Upper lobe of left lung (tissue), 6 donors: Measurements from ENCODE around the gene ARID3A. TPM values are rescaled to one million over a fixed set of nuclear protein-coding genes. Genes with fewer than 3 reads are reported as not detected.

Source experiments
- ATAC-seq, 2 donors: fragments of 200-7000 bp; cut with Tn5 transposase; one replicate each; pipeline ENCODE4 v1.9.1; 2022; ENCODE audit warnings: mild to moderate bottlenecking in 2 of 2, moderate library complexity in 2 of 2; ENCODE audit not compliant: low FRiP score in 2 of 2
- DNase-seq, 2 donors: peaks; one replicate each; pipeline ENCODE4 v3.0.0-alpha.2; 2019 to 2020
- H3K27ac ChIP-seq, 4 donors: fragments of 200-600 bp; sonication (generic); one replicate each; pipeline ENCODE4 v1.5.1; 2016 to 2019
- H3K27me3 ChIP-seq, 4 donors: fragments of 200-600 bp; sonication (generic); one replicate each; pipeline ENCODE4 v1.5.1; 2017 to 2019
- H3K36me3 ChIP-seq, 4 donors: fragments of 200-600 bp; sonication (generic); one replicate each; pipeline ENCODE4 v1.5.1; 2016 to 2019
- H3K4me1 ChIP-seq, 4 donors: fragments of 200-600 bp; sonication (generic); one replicate each; pipeline ENCODE4 v1.5.1; 2018 to 2019
- H3K4me3 ChIP-seq, 4 donors: fragments of 200-600 bp; sonication (generic); one replicate each; pipeline ENCODE4 v1.5.1; 2017 to 2019; ENCODE audit warnings: mild to moderate bottlenecking in 2 of 4, moderate library complexity in 1 of 4
- H3K9me3 ChIP-seq, 4 donors: fragments of 200-600 bp; sonication (generic); one replicate each; pipeline ENCODE4 v1.5.1; 2018 to 2019
- EP300 ChIP-seq, 4 donors: sonication (generic); formaldehyde crosslinking; IDR thresholded peaks; one replicate each; pipeline ENCODE4 v1.5.1; 2017; ENCODE audit warnings: antibody characterized with exemption in 4 of 4, control low read depth in 2 of 4
- POLR2A ChIP-seq, 4 donors: fragments of 450-650 bp; IDR thresholded peaks; one replicate each; pipeline ENCODE4 v1.5.1; 2016 to 2017; ENCODE audit warnings: antibody characterized with exemption in 4 of 4, mild to moderate bottlenecking in 2 of 4
- POLR2AphosphoS5 ChIP-seq, 2 donors: sonication (generic); formaldehyde crosslinking; IDR thresholded peaks; one replicate each; pipeline ENCODE4 v1.5.1; 2017; ENCODE audit warnings: antibody characterized with exemption in 2 of 2
- WGBS, 2 donors: methylation state at CpG; one replicate each; pipeline ENCODE4 v1.1.5; 2017 to 2018; 5-methylcytosine and 5-hydroxymethylcytosine counted together
- total RNA-seq, 6 donors: library from RNA; depleted of rRNA in 4 of 6; stranded (reverse); fragments of >200 nt in 4 of 6; gene quantifications; one replicate each; pipeline versions ENCODE4 v1.1.0 to v1.2.1, GENCODE V29; 2016 to 2021
- TF ChIP-seq, protein P1 (sequence below), 6 experiments: fragments of 450-650 bp in 4 of 6; fragments of 200-600 bp in 2 of 6; sonication (generic) in 2 of 6; IDR thresholded peaks; one replicate each; pipeline ENCODE4 v1.5.1; 2016 to 2019; ENCODE audit warnings: antibody characterized with exemption in 6 of 6
- donor health status: DM: no; HTN: no; CAD: no; lungs with moderate emphysema.
- donor health status: DM: no; HTN: yes; CAD: no; lungs with severe emphysema.

Gene ARID3A
- total RNA-seq, 6 donors from 2014 or later = 7.1 to 54.5 (median 19.2) TPM

DNA sequence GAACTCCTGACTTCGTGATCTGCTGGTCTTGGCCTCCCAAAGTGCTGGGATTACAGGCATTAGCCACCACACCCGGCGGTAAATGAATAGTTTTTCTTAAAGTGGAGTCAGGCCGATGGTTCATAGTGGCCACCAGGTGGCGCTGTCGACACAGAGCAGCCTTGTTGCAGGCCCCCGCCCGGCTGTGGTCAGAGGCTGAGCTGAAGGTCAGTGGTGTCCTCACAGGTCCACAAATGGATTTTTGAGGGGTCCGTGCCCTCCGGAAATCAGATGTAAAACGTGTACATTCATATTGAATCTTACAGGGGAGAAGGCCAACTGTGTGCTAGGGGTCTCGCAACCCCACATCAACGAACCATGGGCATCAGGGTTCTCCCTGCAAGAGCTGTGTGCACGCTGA, 44.9 kb downstream of the ARID3A start:
- Histone ChIP-seq H3K27ac (no peak overlapping the region), H3K4me1 (no peaks in the 10 kb centered on the region), H3K36me3 (peaks cover 25 to 58% (median 46%) of the 10 kb centered on the region in 4 donors), H3K27me3 (no peaks in the 10 kb centered on the region), H3K9me3 (peaks cover 4 to 8% (median 6%) of the 10 kb centered on the region in 4 donors), H3K4me3 (no peak overlapping the region)
- TF ChIP-seq EP300 (IDR thresholded peaks at IDR 0.05) (no peak), POLR2AphosphoS5 (IDR thresholded peaks at IDR 0.05) (no peak), POLR2A (IDR thresholded peaks at IDR 0.05) (no peak)
- TF ChIP-seq, protein P1, sequence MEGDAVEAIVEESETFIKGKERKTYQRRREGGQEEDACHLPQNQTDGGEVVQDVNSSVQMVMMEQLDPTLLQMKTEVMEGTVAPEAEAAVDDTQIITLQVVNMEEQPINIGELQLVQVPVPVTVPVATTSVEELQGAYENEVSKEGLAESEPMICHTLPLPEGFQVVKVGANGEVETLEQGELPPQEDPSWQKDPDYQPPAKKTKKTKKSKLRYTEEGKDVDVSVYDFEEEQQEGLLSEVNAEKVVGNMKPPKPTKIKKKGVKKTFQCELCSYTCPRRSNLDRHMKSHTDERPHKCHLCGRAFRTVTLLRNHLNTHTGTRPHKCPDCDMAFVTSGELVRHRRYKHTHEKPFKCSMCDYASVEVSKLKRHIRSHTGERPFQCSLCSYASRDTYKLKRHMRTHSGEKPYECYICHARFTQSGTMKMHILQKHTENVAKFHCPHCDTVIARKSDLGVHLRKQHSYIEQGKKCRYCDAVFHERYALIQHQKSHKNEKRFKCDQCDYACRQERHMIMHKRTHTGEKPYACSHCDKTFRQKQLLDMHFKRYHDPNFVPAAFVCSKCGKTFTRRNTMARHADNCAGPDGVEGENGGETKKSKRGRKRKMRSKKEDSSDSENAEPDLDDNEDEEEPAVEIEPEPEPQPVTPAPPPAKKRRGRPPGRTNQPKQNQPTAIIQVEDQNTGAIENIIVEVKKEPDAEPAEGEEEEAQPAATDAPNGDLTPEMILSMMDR (IDR thresholded peaks at IDR 0.05) = peak in 4 of 6 experiments; percentile 38 to 49 (median 40)
- ATAC-seq (no peak), DNase-seq (no peak)
- WGBS, 2 donors = 95 to 97% methylated on average over 13 to 14 of the region's 14 CpGs

DNA sequence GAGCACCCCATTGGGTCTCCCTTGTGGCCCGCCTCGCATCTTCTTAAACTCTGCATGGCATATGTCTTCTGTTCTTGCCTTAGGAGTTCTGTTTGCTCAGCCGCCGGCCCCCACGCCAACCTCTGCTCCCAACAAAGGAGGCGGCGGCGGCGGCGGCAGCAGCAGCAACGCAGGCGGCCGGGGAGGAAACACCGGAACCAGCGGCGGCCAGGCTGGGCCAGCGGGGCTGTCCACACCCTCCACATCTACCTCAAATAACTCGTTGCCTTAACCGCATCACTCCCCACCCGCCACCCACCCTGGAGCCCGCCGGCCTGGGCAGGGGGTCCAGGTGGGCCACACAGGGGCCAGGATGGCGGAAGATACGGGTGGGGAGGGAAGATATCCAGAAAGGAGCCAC, 46.0 kb downstream of the ARID3A start:
- Histone ChIP-seq H3K4me1 (no peaks in the 10 kb centered on the region), H3K36me3 (peaks cover 22 to 50% (median 41%) of the 10 kb centered on the region in 4 donors), H3K27ac (no peak overlapping the region), H3K27me3 (no peaks in the 10 kb centered on the region), H3K9me3 (peaks cover 4 to 8% (median 6%) of the 10 kb centered on the region in 4 donors), H3K4me3 (no peak overlapping the region)
- peak in 1 of 2 donors; percentile 79 for DNase-seq
- TF ChIP-seq EP300 (IDR thresholded peaks at IDR 0.05) (no peak), POLR2A (IDR thresholded peaks at IDR 0.05) (no peak), POLR2AphosphoS5 (IDR thresholded peaks at IDR 0.05) (no peak)
- TF ChIP-seq, protein P1 (IDR thresholded peaks at IDR 0.05) = no peak
- ATAC-seq = no peak
- WGBS, 2 donors = 95 to 97% methylated on average over 15 to 24 of the region's 24 CpGs

DNA sequence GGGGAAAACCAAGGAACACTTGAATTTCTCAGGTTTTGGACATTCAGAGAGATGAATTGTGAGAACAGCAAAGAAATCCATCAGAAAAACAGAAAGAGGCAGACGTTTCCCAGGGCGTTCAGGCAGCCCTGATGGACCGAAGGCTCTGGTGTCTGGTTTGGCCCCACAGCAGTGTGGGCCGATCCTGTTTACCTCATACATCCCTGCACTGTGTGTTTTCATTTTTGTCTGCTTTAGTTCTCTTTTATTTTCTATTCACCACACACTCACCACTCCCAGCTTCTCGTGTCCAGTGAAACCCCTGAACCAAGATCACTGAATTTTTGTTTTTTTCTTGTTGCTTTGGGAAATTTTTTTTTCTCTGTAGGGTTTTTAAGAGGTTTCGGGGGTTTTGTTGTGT, 46.4 kb downstream of the ARID3A start:
- Histone ChIP-seq H3K27ac (no peak overlapping the region), H3K27me3 (no peaks in the 10 kb centered on the region), H3K4me1 (no peaks in the 10 kb centered on the region), H3K4me3 (no peak overlapping the region), H3K36me3 (peaks cover 22 to 45% (median 38%) of the 10 kb centered on the region in 4 donors), H3K9me3 (peaks cover 4 to 8% (median 6%) of the 10 kb centered on the region in 4 donors)
- DNase-seq = no peak
- no peak for ATAC-seq
- 95 to 97% methylated on average over 6 of the region's 6 CpGs for WGBS, 2 donors
- TF ChIP-seq POLR2AphosphoS5 (IDR thresholded peaks at IDR 0.05) = no peak
- TF ChIP-seq EP300 (IDR thresholded peaks at IDR 0.05) = no peak
- no peak for TF ChIP-seq POLR2A (IDR thresholded peaks at IDR 0.05)
- TF ChIP-seq, protein P1 (IDR thresholded peaks at IDR 0.05) = no peak

DNA sequence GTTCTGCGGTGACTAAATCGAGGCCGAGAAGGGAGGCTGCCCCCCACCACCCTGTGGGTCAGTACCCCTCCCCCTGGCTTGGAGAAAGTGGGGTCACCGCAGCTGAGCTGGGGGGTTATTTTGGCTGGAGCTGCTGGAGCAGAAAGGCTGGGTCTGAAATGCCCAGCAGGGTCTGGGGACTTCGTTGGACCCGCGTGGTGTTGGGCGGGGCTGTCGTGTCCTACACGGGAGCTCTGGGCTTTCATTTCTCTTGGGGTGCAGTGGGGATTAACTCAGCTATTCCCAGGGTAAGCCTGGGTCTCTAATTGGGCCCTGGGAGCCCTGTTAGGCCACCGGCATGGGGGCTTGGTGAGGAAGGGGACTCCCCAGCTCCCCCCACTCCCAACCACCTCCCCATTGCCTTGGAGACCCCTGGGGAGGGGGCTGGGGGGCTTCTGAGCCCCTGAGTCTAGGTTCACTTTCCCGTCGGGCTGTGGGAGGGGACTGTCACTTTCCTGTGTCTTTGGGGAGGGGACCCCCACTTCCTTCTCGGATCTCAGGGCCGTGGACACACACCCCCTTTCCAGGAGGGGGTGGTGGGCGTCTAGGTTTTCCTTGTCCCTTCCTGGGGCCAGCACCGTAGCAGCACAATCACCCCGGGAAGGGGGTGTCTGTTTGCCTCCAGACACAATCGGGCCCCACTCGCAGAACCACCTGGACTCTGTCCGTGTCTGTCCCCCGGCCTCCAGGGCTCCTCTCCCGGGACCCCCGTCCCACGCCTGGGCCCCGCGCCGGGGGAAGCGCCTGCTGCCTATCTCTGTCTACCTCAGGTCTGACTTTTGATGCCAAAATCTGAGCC, 48.1 kb downstream of the ARID3A start:
- ATAC-seq (no peak), DNase-seq (no peak)
- H3K27me3 ChIP-seq = no peaks in the 10 kb centered on the region
- H3K27ac ChIP-seq = no peak overlapping the region
- no peak overlapping the region for H3K4me3 ChIP-seq
- peaks cover 15 to 33% (median 29%) of the 10 kb centered on the region in 4 donors for H3K36me3 ChIP-seq
- H3K9me3 ChIP-seq = peaks cover 4 to 8% (median 6%) of the 10 kb centered on the region in 4 donors
- WGBS, 2 donors = 87 to 91% methylated on average over 21 to 29 of the region's 29 CpGs
- H3K4me1 ChIP-seq = no peaks in the 10 kb centered on the region
- TF ChIP-seq EP300 (IDR thresholded peaks at IDR 0.05) = no peak
- TF ChIP-seq POLR2AphosphoS5 (IDR thresholded peaks at IDR 0.05) = no peak
- TF ChIP-seq, protein P1 (IDR thresholded peaks at IDR 0.05) = no peak
- TF ChIP-seq POLR2A (IDR thresholded peaks at IDR 0.05) = no peak
